Measurements from ENCODE around the gene TSHZ2.
"Not testable (repeated sequence)": the region's sequence is repeated elsewhere in the genome, so short reads cannot be mapped to it uniquely, and the experiment has no call there.

TSHZ2 gene

DNA sequence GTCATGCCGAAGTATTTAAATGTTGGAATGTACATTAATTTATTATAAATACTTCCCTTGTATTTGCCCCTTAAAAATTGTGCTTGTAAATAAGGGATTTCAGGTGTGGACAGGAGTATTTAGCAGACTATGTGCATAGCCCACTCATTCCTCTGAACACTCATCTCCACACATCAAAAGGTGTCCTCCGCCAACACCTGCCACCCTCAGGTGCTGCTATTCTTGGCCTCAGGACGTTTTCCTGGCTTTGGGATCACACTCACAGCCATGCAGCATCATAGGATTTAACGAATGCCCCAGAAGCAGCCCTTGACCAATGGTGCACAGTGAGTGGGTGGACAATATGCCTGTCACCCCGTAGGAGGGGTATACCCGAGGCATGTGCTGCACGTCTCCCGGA lies 390.6 kb downstream of the TSHZ2 start:
- DNase-seq, result no peak

DNA sequence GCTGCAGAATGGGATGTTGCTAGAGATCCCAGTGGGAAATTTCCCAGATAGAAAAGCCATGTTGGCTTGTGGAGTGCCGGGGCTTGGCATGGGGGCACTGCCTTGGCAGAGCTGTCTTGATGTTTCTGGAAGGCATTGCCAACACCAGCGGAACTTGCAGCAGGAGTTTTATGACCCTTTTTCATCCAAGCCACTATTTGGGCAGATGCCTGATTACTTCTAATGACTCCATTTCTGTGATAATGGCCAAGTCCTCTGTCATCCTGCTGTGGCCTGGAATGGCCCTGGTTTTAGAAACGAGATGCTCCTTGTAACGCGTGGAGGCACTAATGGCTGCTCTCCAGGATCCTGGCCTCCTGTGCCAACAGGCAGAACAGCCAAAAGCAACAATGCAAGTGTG lies 392.5 kb downstream of the TSHZ2 start:
- DNase-seq, result no peak

DNA sequence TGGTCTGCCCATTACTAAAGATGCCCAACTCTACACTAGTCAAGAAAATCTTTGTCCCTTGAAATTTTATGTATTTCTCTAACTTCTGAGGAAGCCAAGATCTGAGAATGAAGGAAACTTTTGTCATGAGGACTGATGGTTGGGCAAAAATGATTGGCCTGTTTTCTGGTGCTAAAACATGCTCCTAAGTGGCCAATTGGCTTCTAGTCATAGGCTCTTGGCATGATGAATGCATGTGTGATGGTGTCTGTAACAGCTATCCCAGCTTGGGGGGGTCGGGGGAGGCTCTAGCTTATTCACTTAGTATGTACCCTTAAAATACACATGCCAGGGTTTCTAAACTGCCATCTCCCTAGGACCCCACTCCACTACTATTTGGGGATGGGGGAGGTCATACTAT lies 392.9 kb downstream of the TSHZ2 start:
- no peak for DNase-seq

DNA sequence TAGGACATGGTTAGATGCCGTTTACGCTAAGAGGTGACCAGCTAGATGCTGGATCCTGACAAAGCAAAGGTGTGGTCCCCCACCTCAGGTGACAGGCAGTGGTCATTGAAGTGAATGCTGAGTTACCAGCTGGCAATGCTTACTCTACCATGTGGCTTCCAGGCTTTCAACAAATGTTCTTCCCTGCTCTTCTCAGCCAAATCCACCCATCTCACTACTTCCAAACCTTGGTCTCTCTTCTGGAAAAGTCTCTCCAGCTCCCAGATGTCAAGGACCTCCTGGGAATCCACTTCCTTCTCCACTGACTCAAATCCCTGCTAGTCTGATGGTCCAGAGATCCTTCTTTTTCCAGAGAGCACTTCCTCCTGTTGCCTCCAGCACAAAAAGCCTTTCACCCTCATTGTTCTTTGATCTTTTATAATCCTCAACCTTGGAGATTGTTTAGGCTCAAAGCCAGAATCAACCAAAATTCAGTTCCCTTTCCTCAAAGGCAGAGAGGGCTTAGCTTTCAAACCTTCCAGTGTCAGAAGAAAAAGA lies 393.4 kb downstream of the TSHZ2 start:
- no peak for DNase-seq

DNA sequence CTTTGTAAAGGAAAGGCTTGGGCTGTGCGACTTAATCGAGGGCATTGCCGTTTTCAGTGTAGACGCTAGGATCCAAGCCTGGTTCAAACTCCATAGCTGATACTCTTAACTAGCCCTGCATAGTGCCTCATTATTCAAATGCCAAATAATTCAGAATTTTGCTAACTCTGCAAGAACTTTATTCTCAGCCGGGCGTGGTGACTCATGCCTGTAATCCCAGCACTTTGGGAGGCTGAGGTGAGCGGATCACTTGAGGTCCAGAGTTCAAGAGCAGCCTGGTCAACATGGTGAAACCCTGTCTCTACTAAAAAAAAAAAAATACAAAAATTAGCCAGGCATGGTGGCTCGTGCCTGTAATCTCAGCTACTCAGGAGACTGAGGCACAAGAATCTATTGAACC lies 394.8 kb downstream of the TSHZ2 start:
- DNase-seq, result not testable (repeated sequence)

DNA sequence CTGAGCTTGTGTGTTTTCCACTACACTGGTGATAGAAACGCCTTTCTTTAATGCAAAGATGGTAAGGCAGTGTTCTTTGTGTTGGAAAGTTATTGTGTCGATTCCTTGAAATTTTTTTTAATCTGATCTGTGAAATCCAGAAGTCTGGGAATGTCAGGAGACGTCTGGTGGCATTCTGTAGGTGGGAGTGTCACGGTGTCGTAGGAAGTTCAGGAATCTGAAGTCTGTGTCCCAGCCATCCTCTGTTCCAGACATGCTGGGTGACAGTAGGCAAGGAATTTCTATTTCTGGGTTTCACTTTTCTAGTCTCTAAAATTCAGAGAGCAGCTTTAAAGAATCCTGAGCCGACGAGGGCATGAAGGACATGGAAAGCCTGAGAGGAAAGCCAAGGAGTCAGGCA lies 397.7 kb downstream of the TSHZ2 start:
- no peak for DNase-seq

GRCh38 chr20:53370345-53370961 lies 398.3 kb downstream of the TSHZ2 start:
- DNase-seq, result no peak

DNA sequence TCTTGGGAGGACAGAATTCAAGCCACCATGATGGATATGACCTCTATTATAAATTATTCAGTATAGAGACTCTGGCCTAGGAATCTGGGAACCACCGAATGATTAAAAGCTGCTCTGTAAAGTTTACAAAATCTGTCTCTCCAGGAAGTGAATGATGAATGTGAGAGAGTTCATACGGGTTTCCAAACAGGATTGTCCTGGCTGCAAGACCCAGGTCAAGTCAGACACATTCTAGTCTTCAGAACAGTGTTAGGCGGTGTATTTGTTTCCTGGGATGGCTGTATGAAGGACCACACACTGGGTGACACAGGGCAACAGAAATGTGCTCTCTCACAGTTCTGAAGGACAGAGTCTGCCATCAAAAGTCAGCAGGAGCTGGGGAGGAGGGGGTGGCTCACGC lies 399.1 kb downstream of the TSHZ2 start:
- DNase-seq, result no peak

DNA sequence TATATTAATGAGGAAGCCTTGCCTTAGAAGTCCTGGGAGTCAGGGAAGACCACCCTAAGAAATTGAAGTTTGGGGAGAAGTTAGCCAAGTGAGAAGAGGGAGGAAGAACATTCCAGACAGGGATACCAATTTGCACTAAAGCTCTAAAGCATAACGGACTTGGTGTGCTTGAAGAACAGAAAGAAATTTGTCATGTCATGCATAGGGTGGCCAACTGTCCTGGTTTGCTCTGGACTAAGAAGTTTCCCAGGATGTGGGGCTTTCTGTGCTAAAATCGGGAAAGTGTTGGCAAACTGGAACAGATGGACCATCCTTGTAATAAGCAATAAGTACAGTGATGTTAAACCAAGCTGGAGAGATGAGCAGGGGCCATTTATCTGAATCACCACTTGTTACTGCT lies 403.9 kb downstream of the TSHZ2 start:
- no peak for DNase-seq

DNA sequence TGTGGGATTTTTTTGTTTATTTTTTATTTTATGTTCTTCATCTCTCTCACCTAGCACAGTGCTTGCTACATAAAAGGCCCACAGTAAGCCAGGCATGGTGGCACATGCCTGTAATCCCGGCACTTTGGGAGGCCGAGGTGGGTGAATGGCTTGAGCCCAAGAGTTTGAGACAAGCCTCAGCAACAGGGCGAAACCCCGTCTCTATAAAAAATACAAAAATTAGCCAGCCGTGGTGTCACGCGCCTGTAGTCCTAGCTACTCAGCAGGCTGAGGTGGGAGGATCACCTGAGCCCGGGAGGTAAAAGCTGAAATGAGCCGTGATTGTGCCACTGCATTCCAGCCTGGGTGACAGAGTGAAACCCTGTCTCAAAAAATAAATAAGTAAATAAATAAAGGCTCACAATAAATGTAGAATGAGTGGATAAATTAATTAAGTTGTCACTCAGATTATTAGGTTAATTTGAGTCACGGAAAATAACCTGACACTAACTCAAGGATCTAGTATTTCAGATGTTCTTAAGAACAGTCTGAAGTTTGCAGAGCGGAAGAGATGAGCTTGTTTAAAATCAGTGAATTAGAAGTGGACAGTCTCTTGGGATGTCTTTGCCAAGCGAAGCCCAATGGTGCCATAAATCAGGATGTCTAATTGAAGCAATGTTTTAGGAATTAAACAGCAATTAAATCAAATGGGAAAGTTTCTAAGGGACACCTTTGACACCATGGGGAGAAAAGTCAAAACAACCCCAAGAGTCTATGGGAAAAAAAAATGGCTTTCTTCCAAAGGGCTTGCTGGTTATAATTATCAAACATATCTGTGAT lies 407.1 kb downstream of the TSHZ2 start:
- DNase-seq, result no peak

- no peak for DNase-seq
Measured at GRCh38 chr20:53379833-53380120, 407.6 kb downstream of the TSHZ2 start.

- DNase-seq, result no peak
Measured at GRCh38 chr20:53381568-53382262, 409.6 kb downstream of the TSHZ2 start.

DNA sequence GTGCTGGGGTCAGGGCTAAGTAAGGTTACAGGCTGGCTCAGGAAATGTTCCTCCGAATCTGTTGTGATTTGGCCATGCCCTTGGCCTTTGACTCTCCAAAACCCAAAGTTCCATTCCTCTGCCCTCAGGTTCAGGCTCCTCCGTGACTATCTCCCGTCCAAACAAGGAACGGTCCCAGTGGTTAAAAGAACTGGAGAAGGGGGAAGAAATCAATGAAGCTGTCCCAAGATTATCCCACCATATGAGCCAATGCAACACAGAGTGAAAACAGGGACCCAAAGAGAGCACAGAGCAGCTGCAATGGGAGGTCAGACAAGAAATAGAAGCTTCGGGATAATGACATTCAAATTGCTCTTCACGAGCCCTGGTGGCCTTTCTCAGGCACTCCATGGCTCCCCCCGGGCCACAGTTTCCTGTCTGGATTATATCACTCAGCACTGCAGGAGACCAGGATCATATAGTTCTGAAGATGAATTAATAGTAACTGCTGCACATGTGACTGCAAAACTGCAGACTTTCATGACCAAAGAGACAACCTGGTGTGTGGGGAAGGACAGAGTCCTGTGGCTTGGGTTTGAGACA lies 410.2 kb downstream of the TSHZ2 start:
- no peak for DNase-seq

DNA sequence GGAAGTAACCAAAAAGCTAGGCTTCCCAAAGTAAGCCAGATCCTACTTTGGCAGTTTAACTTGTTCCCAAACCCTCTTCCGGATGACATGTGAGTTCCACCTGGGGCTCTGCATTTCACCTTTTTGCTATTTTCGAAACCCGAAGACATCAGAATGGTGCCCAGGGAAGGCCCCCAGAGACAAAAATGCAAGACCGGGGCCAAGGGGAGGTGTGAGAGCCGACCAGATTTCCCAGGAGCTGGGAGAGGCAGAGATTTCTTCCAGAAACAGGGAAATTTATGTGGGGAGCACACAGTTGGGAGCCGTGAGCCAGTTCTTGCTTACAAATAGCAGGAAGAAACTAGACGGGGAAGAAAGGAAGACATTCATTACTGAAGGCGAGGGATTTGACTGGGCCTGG lies 411.8 kb downstream of the TSHZ2 start:
- no peak for DNase-seq

DNA sequence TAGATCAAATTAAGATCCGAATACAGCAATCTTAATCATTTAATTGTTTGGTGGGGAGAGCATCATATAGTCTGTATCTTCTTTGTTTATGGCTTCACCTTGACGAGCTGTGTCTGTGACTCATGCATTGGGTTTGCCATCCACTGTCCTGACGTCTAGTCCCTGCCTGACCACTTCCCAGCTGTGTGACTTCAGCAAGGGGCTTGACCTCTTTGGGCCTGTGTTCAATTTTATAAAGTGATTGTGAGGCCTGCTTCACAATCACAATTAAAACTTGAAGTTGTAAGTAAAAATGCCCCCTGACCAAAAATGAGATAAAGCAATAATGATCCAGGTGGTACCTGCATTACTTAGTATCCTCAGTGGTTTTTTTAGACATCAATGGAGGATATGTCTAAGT lies 412.2 kb downstream of the TSHZ2 start:
- no peak for DNase-seq

DNA sequence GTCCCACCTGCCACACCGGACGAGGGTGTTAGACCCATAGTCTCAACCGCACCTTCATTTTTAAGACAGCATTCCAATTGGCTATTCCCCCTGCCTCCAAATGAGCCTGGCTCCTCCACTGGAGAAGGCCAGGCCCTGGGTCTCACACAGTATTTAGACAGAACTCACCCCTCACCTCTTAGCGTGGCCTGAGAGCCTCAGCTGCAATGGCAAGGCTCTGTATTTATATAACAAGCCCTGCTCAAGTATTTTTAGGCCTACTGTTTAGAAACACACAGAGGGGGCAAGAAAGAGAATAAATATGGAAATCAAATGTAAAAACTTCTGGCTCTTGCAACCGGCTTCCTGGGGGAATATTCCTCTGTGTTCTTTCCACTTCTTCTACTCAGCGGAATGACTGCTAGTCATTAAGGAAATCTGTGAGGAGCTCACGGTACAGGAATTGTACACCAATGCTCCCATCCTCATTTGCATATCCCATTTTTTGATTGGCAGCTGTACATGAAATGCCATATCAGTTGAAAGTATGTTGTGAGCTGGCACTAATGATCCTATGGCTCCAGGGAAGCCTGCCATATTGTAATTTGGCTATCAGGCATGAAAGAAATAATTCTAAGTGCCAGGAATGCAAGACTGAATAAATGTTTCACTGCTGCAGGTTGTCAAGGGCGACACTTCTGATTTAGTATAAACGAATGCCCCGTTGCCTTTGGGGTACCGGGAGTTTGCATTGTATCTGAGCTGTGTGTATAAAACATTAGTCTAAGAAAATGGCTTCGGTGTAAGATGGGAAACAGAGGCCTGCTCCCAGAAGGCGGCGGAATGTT lies 414.0 kb downstream of the TSHZ2 start:
- no peak for DNase-seq

- no peak for DNase-seq
Measured at GRCh38 chr20:53387983-53388675, 416.0 kb downstream of the TSHZ2 start.

DNA sequence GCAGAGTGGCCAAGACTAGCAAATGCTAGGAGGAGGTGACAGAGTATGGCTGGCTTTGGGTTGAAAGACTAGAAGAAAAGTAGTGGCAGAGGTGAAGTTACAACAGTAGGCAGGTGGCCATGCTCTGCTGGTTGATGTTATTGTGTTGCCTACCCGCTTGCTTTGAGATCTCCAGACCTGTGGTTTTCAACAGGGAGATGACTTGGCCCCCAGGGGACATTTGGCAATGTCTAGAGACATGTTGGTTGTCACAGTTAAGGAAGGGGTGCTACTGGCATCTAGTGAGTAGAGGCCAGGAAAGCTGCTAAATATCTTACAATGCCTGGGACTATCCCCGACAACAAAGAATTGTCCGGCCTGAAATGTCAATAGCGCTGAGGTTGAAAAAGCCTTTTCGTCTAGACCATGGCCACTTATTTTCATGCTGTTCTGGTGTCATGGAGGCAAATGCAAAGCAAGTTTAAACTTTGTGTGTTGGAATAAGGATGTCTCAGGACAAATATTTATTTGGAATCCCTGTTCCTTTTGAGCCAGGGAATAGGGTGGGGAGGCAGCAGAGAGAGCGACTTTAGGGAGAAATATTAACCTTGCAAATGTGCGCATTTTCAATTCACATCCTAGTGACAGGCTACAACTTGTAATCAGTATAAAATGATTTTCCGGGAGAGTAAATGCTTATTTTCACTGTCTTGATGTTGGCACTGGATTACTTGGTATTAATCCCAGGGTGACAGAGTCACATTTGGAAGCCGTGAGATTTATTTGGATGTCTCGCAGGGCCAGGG lies 417.6 kb downstream of the TSHZ2 start:
- DNase-seq, result no peak

DNA sequence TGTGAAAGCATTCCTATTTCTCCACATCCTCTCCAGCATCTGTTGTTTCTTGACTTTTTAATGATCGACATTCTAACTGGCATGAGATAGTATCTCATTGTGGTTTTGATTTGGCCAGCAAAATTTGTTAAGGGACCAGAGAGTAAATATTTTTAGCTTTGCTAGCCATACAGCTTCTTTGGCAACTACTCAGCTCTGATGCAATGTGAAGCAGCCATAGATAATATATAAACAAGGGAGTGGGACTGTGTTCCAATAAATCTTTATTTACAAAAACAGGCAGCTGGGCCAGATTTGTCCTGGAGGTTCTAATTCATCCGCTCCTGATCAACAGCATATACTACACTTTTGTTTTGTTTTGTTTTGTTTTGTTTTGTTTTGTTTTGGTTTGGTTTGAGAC lies 418.6 kb downstream of the TSHZ2 start:
- no peak for DNase-seq

GRCh38 chr20:53394433-53394832 lies 422.3 kb downstream of the TSHZ2 start:
- DNase-seq, result no peak

Data from suppressor macrophage (primary cell).